ENCODE data around the gene CLEC4D. TPM values are rescaled to one million over a fixed set of nuclear protein-coding genes. Genes with fewer than 3 reads are reported as not detected.

Gene CLEC4D
- total RNA-seq, 1 experiment from 2014 or later, result not detected

GRCh38 chr12:8563356-8563755 is 50.1 kb downstream of the CLEC4D start:
- H3K4me3 ChIP-seq (replicated peaks in 1 of 2; ENCODE audit: low read depth in 1 of 2, low read length in 2 of 2), result no peak overlapping the region
- H3K79me2 ChIP-seq (ENCODE audit: insufficient read depth, low read length), result no peaks in the 10 kb centered on the region
- no peaks in the 10 kb centered on the region for H3K36me3 ChIP-seq (ENCODE audit: control insufficient read depth in 1 of 2, insufficient read depth in 2 of 2, low read length in 2 of 2)
- no peak overlapping the region for H3K4me2 ChIP-seq (ENCODE audit: low read length)
- TF ChIP-seq POLR2AphosphoS5 (IDR thresholded peaks at IDR 0.05; ENCODE audit: low read depth, low read length) (no peak), JUND (IDR thresholded peaks at IDR 0.05) (no peak), EZH2phosphoT487 (IDR thresholded peaks at IDR 0.05; ENCODE audit: borderline replicate concordance) (no peak), EGR1 (IDR thresholded peaks at IDR 0.05; ENCODE audit: low read depth) (no peak), SIN3A (IDR thresholded peaks at IDR 0.05; ENCODE audit: low read depth) (no peak), CTCF (IDR thresholded peaks at IDR 0.05 in 2 of 3, conservative IDR thresholded peaks at IDR 0.05 in 1 of 3; ENCODE audit: borderline replicate concordance in 1 of 3, insufficient read depth in 1 of 3, low read depth in 2 of 3, low read length in 2 of 3) (no peak), REST (IDR thresholded peaks at IDR 0.05; ENCODE audit: low read depth) (no peak), ZFX (IDR thresholded peaks at IDR 0.05) (no peak), RAD21 (IDR thresholded peaks at IDR 0.05; ENCODE audit: low read depth) (no peak)
- TF ChIP-seq, protein P1, sequence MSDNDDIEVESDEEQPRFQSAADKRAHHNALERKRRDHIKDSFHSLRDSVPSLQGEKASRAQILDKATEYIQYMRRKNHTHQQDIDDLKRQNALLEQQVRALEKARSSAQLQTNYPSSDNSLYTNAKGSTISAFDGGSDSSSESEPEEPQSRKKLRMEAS (IDR thresholded peaks at IDR 0.05), result no peak
- BruUV-seq (replicated peaks), result no TSS peak
- H3K27me3 ChIP-seq (ENCODE audit: insufficient read depth, low read length), result no peaks in the 10 kb centered on the region
- ChIA-PET RAD21 (ENCODE audit: low non-redundant PET in 1 of 2, low total read pairs in 2 of 2, uncharacterized antibody in 2 of 2, unreplicated experiment in 2 of 2) (no interaction called here), POLR2A (no interaction called here), CTCF (no interaction called here)
- no peaks in the 10 kb centered on the region for H3K9me2 ChIP-seq (ENCODE audit: insufficient read depth)
- no peak for ATAC-seq
- H2AFZ ChIP-seq (ENCODE audit: low read depth, low read length, poor library complexity, severe bottlenecking), result no peak overlapping the region
- H3K4me1 ChIP-seq (ENCODE audit: control insufficient read depth in 1 of 2, insufficient read depth in 2 of 2, low read length in 2 of 2), result no peaks in the 10 kb centered on the region
- no peaks in the 10 kb centered on the region for H3K9me3 ChIP-seq (ENCODE audit: control insufficient read depth in 1 of 2, insufficient read depth in 1 of 2, low read depth in 1 of 2, low read length in 2 of 2)
- no peak overlapping the region for H3K27ac ChIP-seq (ENCODE audit: low read depth, low read length)
- no peak for DNase-seq (ENCODE audit: low read depth, low spot score)
- intact Hi-C loops (cut with micrococcal nuclease), result no loop called here
- no peaks in the 10 kb centered on the region for H4K20me1 ChIP-seq (ENCODE audit: insufficient read depth)
- H3K9ac ChIP-seq (ENCODE audit: low read length), result no peak overlapping the region

Measured in HCT116 (cell line).